ENCODE data around the gene MAD1L1.

MAD1L1 gene

DNA sequence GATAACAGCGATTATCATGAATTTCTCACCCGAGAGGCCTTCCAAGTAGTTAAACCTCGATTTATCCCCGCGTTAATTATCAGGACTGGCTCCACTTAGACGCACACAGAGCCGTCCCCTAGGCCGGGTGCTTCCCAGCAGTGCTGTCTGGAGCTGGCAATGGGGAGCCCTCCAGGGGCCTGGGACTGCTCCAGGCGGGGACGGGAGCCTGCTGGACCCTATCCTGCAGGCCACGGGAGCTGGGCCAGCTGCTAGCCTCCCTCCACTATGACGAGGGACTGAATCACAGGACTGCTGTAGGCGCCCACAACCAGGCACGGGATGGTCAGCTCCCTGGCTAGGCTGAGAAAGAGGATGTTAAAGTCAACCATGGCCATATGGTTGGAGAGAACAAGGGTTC is 333.5 kb downstream of the MAD1L1 start:
- Histone ChIP-seq H3K4me1 (ENCODE audit: control insufficient read depth, insufficient read depth, low read length) (no peaks in the 10 kb centered on the region), H3K36me3 (ENCODE audit: control insufficient read depth in 2 of 2, insufficient read depth in 1 of 2, low read length in 2 of 2) (no peaks in the 10 kb centered on the region), H3K9me3 (ENCODE audit: control insufficient read depth, insufficient read depth, low read depth, low read length) (no peaks in the 10 kb centered on the region), H3K4me3 (ENCODE audit: low read depth, low read length) (no peak overlapping the region), H3K27ac (ENCODE audit: extremely low read depth, low read depth, low read length) (no peak overlapping the region)
- ChIA-PET CTCF (no interaction called here), POLR2A (no interaction called here)
- TF ChIP-seq GLI4 (tag by site-specific recombination; IDR thresholded peaks at IDR 0.05) (no peak), ZNF133 (tag by site-specific recombination; IDR thresholded peaks at IDR 0.05) (no peak), ZNF654 (tag by site-specific recombination; IDR thresholded peaks at IDR 0.05; ENCODE audit: low read depth) (no peak), ZNF560 (tag by site-specific recombination; IDR thresholded peaks at IDR 0.05; ENCODE audit: borderline replicate concordance) (no peak), ZFP3 (tag by site-specific recombination; IDR thresholded peaks at IDR 0.05; ENCODE audit: low read depth) (no peak), GLI2 (tag by site-specific recombination; IDR thresholded peaks at IDR 0.05; ENCODE audit: borderline replicate concordance, low read depth) (no peak), ZNF394 (tag by site-specific recombination; IDR thresholded peaks at IDR 0.05; ENCODE audit: borderline replicate concordance) (no peak), ZNF423 (tag by site-specific recombination; IDR thresholded peaks at IDR 0.05) (no peak), ZNF521 (tag by site-specific recombination; IDR thresholded peaks at IDR 0.05) (no peak)
- TF ChIP-seq, protein P1, sequence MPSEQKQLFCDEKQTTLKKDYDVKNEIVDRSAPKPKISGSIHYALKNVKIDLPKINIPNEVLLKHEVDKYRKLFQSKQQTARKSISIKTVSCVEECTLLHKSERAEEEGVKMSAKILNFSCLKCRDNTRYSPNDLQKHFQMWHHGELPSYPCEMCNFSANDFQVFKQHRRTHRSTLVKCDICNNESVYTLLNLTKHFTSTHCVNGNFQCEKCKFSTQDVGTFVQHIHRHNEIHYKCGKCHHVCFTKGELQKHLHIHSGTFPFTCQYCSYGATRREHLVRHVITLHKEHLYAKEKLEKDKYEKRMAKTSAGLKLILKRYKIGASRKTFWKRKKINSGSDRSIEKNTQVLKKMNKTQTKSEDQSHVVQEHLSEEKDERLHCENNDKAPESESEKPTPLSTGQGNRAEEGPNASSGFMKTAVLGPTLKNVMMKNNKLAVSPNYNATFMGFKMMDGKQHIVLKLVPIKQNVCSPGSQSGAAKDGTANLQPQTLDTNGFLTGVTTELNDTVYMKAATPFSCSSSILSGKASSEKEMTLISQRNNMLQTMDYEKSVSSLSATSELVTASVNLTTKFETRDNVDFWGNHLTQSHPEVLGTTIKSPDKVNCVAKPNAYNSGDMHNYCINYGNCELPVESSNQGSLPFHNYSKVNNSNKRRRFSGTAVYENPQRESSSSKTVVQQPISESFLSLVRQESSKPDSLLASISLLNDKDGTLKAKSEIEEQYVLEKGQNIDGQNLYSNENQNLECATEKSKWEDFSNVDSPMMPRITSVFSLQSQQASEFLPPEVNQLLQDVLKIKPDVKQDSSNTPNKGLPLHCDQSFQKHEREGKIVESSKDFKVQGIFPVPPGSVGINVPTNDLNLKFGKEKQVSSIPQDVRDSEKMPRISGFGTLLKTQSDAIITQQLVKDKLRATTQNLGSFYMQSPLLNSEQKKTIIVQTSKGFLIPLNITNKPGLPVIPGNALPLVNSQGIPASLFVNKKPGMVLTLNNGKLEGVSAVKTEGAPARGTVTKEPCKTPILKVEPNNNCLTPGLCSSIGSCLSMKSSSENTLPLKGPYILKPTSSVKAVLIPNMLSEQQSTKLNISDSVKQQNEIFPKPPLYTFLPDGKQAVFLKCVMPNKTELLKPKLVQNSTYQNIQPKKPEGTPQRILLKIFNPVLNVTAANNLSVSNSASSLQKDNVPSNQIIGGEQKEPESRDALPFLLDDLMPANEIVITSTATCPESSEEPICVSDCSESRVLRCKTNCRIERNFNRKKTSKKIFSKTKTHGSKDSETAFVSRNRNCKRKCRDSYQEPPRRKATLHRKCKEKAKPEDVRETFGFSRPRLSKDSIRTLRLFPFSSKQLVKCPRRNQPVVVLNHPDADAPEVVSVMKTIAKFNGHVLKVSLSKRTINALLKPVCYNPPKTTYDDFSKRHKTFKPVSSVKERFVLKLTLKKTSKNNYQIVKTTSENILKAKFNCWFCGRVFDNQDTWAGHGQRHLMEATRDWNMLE (tag by site-specific recombination; conservative IDR thresholded peaks at IDR 0.05; ENCODE audit: low read depth) = no peak
- TF ChIP-seq, protein P2, sequence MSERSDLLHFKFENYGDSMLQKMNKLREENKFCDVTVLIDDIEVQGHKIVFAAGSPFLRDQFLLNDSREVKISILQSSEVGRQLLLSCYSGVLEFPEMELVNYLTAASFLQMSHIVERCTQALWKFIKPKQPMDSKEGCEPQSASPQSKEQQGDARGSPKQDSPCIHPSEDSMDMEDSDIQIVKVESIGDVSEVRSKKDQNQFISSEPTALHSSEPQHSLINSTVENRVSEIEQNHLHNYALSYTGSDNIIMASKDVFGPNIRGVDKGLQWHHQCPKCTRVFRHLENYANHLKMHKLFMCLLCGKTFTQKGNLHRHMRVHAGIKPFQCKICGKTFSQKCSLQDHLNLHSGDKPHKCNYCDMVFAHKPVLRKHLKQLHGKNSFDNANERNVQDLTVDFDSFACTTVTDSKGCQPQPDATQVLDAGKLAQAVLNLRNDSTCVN (tag by site-specific recombination; optimal IDR thresholded peaks at IDR 0.05) = no peak

DNA sequence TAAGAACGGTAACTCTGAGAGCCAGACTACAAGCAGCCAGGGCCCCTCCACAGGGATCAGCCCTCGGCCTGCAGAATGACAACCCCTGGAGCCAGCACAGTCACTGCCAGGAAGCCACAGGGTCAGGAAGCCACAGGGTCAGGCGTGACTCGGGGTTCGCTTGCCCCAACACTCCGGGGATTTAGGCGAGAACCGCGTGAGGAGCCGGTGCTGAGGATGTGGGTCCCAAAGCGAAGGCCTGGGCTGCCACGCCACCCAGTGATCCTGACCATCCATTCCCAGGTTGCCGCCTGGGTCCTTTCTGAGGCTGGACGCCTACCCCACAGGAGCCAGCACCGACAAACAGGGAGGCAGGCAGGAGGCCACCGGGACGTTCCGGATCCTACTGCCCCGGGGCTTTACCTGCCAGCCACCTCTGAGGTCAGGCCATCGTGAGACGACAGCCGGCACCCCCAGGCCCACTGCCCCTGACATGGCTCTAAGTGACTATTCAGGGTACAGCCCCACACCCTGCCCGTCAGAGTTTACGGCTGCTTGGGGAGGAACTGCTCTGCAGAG is 334.0 kb downstream of the MAD1L1 start:
- POLR2A ChIA-PET = no interaction called here
- Histone ChIP-seq H3K27ac (ENCODE audit: extremely low read depth, low read depth, low read length) (no peak overlapping the region), H3K36me3 (ENCODE audit: control insufficient read depth in 2 of 2, insufficient read depth in 1 of 2, low read length in 2 of 2) (no peaks in the 10 kb centered on the region), H3K4me3 (ENCODE audit: low read depth, low read length) (no peak overlapping the region), H3K9me3 (ENCODE audit: control insufficient read depth, insufficient read depth, low read depth, low read length) (no peaks in the 10 kb centered on the region), H3K4me1 (ENCODE audit: control insufficient read depth, insufficient read depth, low read length) (no peaks in the 10 kb centered on the region)
- TF ChIP-seq, protein P3, sequence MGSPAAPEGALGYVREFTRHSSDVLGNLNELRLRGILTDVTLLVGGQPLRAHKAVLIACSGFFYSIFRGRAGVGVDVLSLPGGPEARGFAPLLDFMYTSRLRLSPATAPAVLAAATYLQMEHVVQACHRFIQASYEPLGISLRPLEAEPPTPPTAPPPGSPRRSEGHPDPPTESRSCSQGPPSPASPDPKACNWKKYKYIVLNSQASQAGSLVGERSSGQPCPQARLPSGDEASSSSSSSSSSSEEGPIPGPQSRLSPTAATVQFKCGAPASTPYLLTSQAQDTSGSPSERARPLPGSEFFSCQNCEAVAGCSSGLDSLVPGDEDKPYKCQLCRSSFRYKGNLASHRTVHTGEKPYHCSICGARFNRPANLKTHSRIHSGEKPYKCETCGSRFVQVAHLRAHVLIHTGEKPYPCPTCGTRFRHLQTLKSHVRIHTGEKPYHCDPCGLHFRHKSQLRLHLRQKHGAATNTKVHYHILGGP (tag by site-specific recombination; IDR thresholded peaks at IDR 0.05) = no peak
- TF ChIP-seq ZNF791 (tag by site-specific recombination; IDR thresholded peaks at IDR 0.05) (no peak), ZNF600 (tag by site-specific recombination; IDR thresholded peaks at IDR 0.05) (no peak), ZNF239 (tag by site-specific recombination; IDR thresholded peaks at IDR 0.05) (no peak)
- CTCF ChIA-PET = no interaction called here

Measured in HEK293 (cell line).